ENCODE measurements around the gene MVB12A. TPM values are rescaled to one million over a fixed set of nuclear protein-coding genes. Genes with fewer than 3 reads are reported as not detected.

Gene MVB12A
- total and polyA plus RNA-seq, 2 of the 8 experiments (the other 6 are each of a cell fraction or from before 2014, with no cell fraction given) = 37.9 to 76.6 TPM

GRCh38 chr19:17445526-17446165 lies 25.8 kb downstream of the MVB12A start:
- H2BK15ac ChIP-seq (ENCODE audit: low read length) = no peak overlapping the region
- CTCF ChIA-PET (ENCODE audit: partially characterized antibody) = interaction anchor here (0.9 to 1.3 kb wide), 2 partner anchors 9 to 26 kb away, joined by 3 read pairs; partner anchors contain the start of gene MVB12A
- no peak overlapping the region for H2BK12ac ChIP-seq (ENCODE audit: low read depth, low read length)
- no peak overlapping the region for H2BK5ac ChIP-seq (ENCODE audit: low read depth, low read length)
- no peak overlapping the region for H4K91ac ChIP-seq (replicated peaks; ENCODE audit: insufficient read length, low read length)
- H3K27me3 ChIP-seq (replicated peaks in 1 of 4; ENCODE audit: control insufficient read depth in 3 of 4, extremely low read depth in 1 of 4, insufficient read depth in 3 of 4, low read length in 3 of 4) = peaks cover 0 to 16% (median 10%) of the 10 kb centered on the region in 4 experiments; a peak in 6 of 7 replicates
- H3K23ac ChIP-seq (ENCODE audit: insufficient read length) = no peak overlapping the region
- H3K27ac ChIP-seq (ENCODE audit: low read depth, low read length) = no peak overlapping the region
- H3K4ac ChIP-seq (replicated peaks; ENCODE audit: insufficient read length, low read depth, low read length) = no peak overlapping the region
- H2AFZ ChIP-seq (ENCODE audit: low read length) = no peak overlapping the region
- no peak overlapping the region for H3K4me2 ChIP-seq (ENCODE audit: insufficient read depth in 1 of 2, low read depth in 2 of 2, low read length in 2 of 2)
- H3K79me2 ChIP-seq (ENCODE audit: control insufficient read depth in 1 of 2, insufficient read depth in 2 of 2, low read length in 2 of 2) = no peaks in the 10 kb centered on the region
- H4K20me1 ChIP-seq (replicated peaks in 1 of 2; ENCODE audit: control insufficient read depth in 1 of 2, insufficient read depth in 2 of 2, low read length in 2 of 2) = peaks cover 0 to 5% of the 10 kb centered on the region in 2 experiments
- H3K4me1 ChIP-seq (replicated peaks in 1 of 4; ENCODE audit: control insufficient read depth in 3 of 4, insufficient read depth in 4 of 4, low read length in 3 of 4) = peaks cover 0 to 2% (median under 1%) of the 10 kb centered on the region in 4 experiments; a peak in 1 of 7 replicates
- peak overlapping the region; percentile 94 for H3K56ac ChIP-seq (replicated peaks; ENCODE audit: insufficient read length, low read depth, low read length)
- peaks cover 14% of the 10 kb centered on the region; the same call in 1 of the 2 replicates for H3K23me2 ChIP-seq (ENCODE audit: low read depth, low read length)
- no peak overlapping the region for H2BK120ac ChIP-seq (replicated peaks; ENCODE audit: low read depth, low read length)
- no peak overlapping the region for H2AK5ac ChIP-seq (ENCODE audit: low read depth, low read length)
- H3K9ac ChIP-seq (replicated peaks in 1 of 4; ENCODE audit: extremely low read depth in 1 of 4, low read depth in 3 of 4, low read length in 3 of 4) = no peak overlapping the region
- H3K79me1 ChIP-seq (ENCODE audit: low read depth, low read length) = no peaks in the 10 kb centered on the region
- H3K14ac ChIP-seq (ENCODE audit: insufficient read length) = no peak overlapping the region
- H2BK20ac ChIP-seq (ENCODE audit: low read length) = no peak overlapping the region
- no peak overlapping the region for H4K8ac ChIP-seq (ENCODE audit: extremely low read depth, insufficient read depth, low read length)
- peaks cover 0 to 4% of the 10 kb centered on the region in 2 experiments; a peak in 2 of 4 replicates for H3K9me3 ChIP-seq (ENCODE audit: insufficient read depth in 2 of 2, low read depth in 1 of 2, low read length in 1 of 2)
- FAIRE-seq (no peak), DNase-seq (ENCODE audit: low read depth in 1 of 2, low spot score in 2 of 2) (no peak)
- H3K18ac ChIP-seq (ENCODE audit: extremely low read depth, low read length) = no peak overlapping the region
- H3K36me3 ChIP-seq (ENCODE audit: control insufficient read depth in 2 of 4, insufficient read depth in 4 of 4, low read length in 3 of 4) = no peaks in the 10 kb centered on the region
- no peak overlapping the region for H3K4me3 ChIP-seq (ENCODE audit: extremely low read depth in 1 of 4, insufficient read depth in 2 of 4, low read depth in 3 of 4, low read length in 4 of 4)
- POLR2A ChIA-PET (ENCODE audit: partially characterized antibody) = no interaction called here
- 92% methylated on average over 1 of the region's 1 CpG; no CpG with 5 or more reads in 1 of the 2 experiments for WGBS, 2 experiments (ENCODE audit: extremely low coverage in 1 of 2, insufficient coverage in 1 of 2, insufficient read length in 1 of 2, insufficient replicate concordance in 2 of 2, low coverage in 1 of 2, low lambda C conversion rate in 2 of 2, missing lambda C conversion rate in 1 of 2)
- H4K5ac ChIP-seq (ENCODE audit: insufficient read length, low read depth, low read length) = no peak overlapping the region
- no peak for TF ChIP-seq MAFK (IDR thresholded peaks at IDR 0.05; ENCODE audit: low read depth, low read length)
- TF ChIP-seq JUND (IDR thresholded peaks at IDR 0.05; ENCODE audit: low read length) = no peak
- TF ChIP-seq YY1 (IDR thresholded peaks at IDR 0.05; ENCODE audit: low read depth, low read length) = no peak
- no peak for TF ChIP-seq SUZ12 (IDR thresholded peaks at IDR 0.05; ENCODE audit: low read length)
- TF ChIP-seq NANOG (IDR thresholded peaks at IDR 0.05; ENCODE audit: insufficient read depth, low read depth, low read length, poor library complexity, severe bottlenecking) = no peak
- TF ChIP-seq CHD2 (IDR thresholded peaks at IDR 0.05; ENCODE audit: low read length) = no peak
- no peak for TF ChIP-seq KDM1A (IDR thresholded peaks at IDR 0.05; ENCODE audit: borderline replicate concordance, low read length)
- TF ChIP-seq CBX5 (IDR thresholded peaks at IDR 0.05; ENCODE audit: low read depth, low read length) = no peak
- no peak for TF ChIP-seq KDM5A (IDR thresholded peaks at IDR 0.05; ENCODE audit: low read length)
- TF ChIP-seq GTF2F1 (IDR thresholded peaks at IDR 0.05; ENCODE audit: borderline replicate concordance, low read depth, low read length) = no peak
- no peak for TF ChIP-seq PHF8 (conservative IDR thresholded peaks at IDR 0.05; ENCODE audit: low read depth, low read length)
- TF ChIP-seq MAX (IDR thresholded peaks at IDR 0.05) = no peak
- TF ChIP-seq ZNF274 (IDR thresholded peaks at IDR 0.05; ENCODE audit: borderline replicate concordance, extremely low read depth, low read length) = no peak
